Measurements from ENCODE around the gene ASTN2.

DNA sequence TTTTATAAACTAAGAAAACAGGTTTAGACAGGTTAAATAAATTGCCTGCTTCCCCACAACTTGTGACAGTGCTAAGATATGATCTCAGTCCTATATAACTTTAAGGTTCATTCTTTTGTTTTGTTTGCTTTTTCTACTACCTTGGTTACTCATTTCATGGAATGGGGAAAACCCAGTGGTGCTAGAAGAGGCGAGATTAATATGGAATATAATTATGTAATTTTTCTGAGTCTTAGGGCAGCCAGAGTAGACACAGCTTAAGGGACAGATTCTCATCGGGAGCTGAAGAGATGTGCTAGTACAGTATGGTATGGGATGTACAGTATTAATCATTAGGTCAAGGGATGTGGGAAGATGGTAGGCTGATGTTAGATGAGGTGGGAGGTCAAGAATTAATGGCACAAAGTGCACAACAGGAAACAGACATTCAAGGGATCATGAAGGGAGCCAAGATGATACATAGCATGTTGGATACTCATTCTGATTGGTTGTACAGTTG, 721.6 kb downstream of the ASTN2 start:
- TF ChIP-seq, protein P1, sequence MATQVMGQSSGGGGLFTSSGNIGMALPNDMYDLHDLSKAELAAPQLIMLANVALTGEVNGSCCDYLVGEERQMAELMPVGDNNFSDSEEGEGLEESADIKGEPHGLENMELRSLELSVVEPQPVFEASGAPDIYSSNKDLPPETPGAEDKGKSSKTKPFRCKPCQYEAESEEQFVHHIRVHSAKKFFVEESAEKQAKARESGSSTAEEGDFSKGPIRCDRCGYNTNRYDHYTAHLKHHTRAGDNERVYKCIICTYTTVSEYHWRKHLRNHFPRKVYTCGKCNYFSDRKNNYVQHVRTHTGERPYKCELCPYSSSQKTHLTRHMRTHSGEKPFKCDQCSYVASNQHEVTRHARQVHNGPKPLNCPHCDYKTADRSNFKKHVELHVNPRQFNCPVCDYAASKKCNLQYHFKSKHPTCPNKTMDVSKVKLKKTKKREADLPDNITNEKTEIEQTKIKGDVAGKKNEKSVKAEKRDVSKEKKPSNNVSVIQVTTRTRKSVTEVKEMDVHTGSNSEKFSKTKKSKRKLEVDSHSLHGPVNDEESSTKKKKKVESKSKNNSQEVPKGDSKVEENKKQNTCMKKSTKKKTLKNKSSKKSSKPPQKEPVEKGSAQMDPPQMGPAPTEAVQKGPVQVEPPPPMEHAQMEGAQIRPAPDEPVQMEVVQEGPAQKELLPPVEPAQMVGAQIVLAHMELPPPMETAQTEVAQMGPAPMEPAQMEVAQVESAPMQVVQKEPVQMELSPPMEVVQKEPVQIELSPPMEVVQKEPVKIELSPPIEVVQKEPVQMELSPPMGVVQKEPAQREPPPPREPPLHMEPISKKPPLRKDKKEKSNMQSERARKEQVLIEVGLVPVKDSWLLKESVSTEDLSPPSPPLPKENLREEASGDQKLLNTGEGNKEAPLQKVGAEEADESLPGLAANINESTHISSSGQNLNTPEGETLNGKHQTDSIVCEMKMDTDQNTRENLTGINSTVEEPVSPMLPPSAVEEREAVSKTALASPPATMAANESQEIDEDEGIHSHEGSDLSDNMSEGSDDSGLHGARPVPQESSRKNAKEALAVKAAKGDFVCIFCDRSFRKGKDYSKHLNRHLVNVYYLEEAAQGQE (IDR thresholded peaks at IDR 0.05; ENCODE audit: low read depth, low read length), result no peak
- TF ChIP-seq RBBP5 (conservative IDR thresholded peaks at IDR 0.05) (no peak), CTCF (IDR thresholded peaks at IDR 0.05 in 2 of 3, conservative IDR thresholded peaks at IDR 0.05 in 1 of 3; ENCODE audit: control insufficient read depth in 2 of 3, extremely low read depth in 1 of 3, insufficient read depth in 1 of 3, low read depth in 3 of 3, low read length in 3 of 3) (no peak)
- TF ChIP-seq, protein P2, sequence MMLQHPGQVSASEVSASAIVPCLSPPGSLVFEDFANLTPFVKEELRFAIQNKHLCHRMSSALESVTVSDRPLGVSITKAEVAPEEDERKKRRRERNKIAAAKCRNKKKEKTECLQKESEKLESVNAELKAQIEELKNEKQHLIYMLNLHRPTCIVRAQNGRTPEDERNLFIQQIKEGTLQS (IDR thresholded peaks at IDR 0.05; ENCODE audit: borderline replicate concordance, extremely low read depth, low read depth, low read length), result no peak
